ELF-1 (cell line): ENCODE measurements around the gene KRTAP10-3.
"Not testable (repeated sequence)": the region's sequence is repeated elsewhere in the genome, so short reads cannot be mapped to it uniquely, and the experiment has no call there.

ENCODE experiments used
- DNase-seq: peaks from one replicate; pipeline ENCODE4 v3.0.0-alpha.2; 2016; ENCODE audit warnings: low read depth, low spot score

The KRTAP10-3 gene

DNA sequence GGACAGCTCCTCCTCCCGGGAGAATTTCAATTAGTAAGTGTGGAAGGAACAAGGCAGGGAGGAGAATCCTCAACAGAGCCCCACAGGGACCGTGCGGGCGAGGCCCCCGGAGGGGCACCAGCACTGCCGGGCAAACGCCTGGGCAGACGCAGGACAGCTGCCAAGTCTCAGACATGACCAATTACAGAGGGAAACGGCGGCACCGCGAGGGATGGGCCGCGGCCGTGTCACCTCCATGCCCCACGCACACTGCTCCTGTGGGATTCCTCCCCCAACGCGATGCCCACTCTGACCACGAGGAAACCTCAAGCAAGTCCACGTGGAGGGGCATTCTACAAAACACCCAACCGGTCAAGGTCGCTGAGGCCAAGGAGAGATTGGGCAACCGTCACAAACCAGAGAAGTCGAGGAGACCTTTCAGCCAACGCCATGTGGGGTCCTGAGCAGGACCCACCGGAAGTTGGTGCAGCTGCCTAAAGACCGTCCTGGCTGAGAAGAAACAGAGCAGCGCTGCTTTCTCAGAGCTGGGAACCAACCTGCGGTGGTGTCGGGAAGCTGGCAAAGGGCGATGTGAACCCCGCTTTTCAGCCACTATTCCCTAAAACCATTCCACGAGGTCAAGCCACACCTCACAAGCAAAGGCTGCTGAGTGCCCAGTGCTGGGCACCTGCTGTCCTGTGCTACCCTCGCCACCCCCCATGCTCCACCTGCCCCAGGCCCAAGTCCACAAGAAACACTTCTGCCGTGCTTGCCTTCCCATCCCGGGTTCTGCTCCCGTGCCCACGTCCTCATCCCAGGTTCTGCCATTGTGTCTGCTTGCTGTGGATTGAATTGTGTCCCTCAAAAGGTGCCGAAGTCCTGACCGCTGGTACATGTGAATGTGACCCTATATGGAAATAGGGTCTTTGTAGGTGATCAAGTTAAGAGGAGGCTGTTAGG is 13.5 kb upstream of the KRTAP10-3 start:
- DNase-seq: no peak

DNA sequence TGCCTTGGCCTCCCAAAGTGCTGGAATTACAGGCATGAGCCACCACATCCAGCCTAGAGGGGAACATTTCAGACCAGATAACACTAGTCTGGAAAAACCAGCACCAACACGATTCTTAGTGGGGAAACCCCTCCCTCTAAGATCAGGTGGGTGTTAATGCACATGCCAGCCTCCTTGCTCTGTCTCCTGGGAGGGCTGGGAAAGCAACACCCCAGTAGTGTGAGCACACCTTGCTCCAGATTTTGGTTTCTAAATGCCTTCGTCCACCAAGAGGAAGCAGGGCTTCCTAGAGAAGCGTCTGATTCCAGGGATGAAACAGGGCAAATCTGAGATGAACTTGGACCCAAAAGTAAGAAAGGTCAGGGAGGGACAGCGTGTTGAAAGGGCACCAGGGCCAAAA is 12.7 kb upstream of the KRTAP10-3 start:
- DNase-seq: no peak

DNA sequence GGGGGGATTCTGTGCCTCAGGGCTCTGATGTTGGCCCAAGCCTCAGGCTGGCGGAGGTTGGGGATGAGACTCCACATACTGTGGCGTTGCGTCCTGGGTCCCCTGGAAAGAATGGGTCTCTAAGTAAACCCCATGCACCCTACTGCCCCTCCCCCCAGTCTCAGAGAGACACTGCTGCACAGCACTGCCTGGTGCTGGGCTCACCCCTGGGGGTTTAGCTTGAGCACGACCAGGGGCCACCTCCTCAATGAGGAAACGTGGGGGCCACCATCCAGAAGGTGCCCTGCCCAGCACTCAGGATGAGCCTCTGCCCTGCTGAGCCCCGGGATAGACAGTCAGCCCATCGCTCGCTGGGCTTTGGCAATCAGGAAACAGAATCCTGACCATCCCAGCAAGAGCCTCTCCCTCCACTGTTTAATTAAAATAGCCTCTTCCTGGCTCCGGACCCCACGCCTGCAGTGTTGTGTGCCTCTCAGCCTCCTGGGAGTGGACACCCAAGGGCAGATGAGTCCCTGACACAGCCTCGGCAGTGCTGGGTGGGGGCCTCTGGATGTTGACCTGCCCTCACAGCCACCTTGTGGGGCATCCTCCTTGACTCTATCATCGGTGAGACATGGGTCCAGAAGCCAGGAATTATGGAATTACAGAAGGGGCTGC is 11.4 kb upstream of the KRTAP10-3 start:
- DNase-seq: no peak

DNA sequence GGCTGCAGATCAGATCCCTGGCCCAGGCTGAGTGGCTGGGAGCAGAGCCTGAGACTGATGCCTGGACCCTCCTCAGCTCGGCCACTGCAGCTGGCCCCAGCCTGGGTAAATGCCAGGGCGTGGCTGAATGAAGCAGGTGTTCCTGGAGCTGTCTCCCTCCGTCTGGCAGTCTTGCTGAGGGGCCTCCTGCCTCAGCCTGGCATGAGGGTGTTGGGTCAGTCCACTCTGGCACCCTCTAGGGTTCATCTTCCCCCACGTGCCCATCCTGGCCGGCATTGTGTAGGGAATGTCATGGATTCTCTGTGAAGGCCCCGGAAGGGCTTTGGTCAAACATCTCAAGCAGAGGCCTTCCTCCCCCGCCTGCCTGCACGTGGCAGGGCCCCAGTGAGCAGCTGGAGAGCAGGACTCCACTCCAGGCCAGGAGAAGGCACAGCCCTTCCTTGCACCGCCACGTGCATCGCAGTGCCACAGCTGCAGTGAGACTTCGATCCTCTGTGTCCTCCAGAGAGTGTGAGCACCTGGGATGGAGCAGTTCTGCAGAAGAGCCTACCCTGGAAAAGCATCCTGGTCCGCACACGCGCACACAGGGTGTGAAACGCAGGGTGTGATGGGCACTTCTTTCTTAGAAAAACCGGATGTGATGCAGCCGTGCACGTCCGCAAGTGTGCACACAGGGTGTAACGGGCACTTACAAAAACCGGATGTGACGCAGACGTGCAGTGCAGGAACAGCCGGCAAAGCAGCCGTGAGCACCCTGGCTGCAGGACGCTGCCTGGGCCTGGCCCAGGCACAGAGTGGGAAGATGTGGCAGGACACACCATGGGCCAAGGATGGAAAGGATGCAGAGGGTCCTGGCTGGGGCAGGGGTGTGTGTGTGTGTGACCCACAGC is 10.3 kb upstream of the KRTAP10-3 start:
- no peak for DNase-seq

DNA sequence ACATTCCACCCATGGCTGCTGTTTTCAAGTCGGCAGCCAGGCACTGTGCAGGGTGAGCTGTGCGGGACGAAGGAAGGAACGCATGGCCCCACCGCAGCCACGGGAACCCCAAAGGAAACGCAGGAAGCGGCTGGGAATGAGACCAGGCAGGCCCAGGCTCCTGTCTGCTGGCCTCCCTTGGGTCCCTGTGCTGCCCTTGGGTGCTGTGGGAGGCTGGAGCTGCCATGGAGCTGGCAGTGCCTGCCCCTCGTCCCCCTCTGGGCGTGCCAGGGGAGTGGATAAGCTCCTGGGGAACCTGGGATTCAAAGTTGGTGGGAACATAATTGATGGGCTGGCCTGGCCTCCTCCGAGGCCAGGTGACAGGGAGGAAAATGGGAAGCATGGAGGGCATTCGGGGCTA is 9.7 kb upstream of the KRTAP10-3 start:
- no peak for DNase-seq

DNA sequence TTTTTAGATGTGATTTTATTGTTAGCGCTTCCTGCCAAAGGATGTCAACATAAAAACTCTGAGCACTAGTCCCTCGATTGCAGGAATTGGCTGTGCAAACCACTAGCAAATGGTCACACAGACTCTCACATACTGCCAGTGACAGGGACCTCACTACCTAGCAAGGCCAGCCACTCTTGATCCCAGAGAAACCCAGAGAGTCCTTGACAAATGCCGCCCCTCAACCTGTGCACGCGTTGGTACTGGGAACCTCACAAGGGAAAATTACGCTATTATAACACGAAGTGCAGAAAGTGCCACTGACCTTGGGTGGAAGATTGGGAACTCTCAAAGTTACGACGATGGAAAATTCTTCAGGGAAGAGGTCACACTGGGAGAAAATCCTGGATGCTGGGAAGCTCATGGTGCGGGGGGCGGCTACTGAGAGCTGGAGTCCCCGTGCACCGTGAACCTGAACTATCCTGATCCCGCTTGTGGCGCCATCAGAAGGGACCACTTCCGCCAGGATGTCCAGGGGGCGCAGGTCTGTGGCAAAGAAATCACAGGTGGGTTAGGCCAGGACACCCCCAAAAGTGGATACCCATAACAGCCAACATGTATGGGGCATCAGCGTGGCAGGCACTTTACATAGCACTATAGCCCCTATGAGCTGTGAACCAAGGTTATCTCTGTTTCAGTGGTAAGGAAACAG is 9.0 kb upstream of the KRTAP10-3 start:
- DNase-seq: no peak

DNA sequence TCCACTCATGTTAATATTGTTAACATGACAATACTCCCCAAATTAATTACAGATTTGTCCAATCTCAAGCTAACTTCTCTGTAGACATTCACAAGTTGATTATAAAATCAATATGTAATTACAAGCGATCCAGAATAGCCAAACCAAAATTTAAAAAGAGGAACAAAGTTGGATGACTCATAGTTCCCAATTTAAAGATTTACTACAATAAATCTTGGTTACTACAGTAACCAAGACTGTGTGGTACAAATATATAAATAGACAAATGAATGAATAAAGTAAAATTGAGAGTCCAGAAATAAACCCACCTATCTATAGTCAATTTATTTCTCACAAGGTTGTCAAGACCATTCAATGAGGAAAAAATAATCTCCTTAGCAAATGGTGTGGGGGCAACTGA is 7.8 kb upstream of the KRTAP10-3 start:
- no peak for DNase-seq

DNA sequence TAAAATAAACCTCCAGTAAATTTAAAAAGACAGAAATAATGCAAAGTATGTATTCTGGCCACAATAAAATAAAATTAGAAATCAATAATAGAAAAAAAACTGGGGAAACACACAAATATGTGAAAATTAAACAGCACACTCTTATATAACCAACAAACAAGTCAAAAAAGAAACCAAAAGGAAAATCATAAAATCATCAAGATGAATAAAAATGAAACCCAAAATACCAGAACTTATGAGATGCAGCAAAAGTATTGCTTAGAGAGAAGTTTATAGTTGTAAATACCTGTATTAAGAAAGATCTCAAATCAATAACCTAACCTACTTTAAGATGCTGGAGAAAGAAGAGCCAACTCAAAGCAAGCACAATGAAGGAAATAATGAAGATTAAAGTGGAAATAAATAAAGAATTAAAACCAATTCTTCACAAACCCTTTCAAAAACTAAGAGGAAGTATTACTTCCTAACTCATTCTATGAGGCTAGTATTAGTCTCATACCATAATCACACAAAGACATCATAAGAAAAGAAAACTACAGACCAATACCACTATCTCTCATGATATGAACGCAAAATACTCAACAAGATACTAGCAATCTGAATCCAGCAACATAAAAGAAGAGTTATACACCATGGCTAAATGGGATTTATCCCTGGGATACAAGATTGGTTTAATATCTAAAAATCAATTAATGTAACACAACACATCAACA is 6.4 kb upstream of the KRTAP10-3 start:
- no peak for DNase-seq

DNA sequence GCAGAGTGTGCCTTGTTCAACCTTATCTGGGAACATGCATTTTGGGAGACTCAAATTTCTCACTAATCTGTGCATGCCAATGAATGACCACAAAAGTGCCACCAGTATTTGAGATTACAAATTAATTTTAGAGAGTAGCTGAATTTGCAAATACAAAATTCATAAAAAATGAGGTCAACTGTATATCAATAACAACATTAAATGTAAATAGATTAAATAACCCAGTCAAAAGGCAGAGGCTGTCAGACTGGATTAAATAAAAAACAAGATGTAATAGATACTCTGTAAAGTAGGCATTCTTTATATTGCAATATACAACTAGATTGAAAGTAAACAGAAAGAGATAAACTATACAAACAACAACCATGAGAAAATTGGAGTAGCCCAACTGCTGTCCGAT is 5.5 kb upstream of the KRTAP10-3 start:
- no peak for DNase-seq

DNA sequence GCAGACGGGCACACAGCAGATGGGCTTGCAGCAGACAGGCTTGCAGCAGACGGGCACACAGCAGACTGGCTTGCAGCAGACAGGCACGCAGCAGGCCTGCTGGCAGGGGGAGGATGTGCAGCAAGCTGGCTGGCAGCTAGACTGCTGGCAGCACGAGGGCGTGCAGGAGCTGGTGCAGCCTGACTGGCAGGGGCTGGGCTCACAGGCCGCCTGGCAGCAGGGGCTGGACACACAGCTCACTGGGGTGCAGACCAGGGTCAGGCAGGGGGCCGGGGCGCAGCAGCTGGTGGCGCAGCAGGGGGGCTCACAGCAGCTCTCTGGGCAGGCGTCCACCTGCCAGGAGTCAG is 293 bp downstream of the KRTAP10-3 start:
- DNase-seq: not testable (repeated sequence)

DNA sequence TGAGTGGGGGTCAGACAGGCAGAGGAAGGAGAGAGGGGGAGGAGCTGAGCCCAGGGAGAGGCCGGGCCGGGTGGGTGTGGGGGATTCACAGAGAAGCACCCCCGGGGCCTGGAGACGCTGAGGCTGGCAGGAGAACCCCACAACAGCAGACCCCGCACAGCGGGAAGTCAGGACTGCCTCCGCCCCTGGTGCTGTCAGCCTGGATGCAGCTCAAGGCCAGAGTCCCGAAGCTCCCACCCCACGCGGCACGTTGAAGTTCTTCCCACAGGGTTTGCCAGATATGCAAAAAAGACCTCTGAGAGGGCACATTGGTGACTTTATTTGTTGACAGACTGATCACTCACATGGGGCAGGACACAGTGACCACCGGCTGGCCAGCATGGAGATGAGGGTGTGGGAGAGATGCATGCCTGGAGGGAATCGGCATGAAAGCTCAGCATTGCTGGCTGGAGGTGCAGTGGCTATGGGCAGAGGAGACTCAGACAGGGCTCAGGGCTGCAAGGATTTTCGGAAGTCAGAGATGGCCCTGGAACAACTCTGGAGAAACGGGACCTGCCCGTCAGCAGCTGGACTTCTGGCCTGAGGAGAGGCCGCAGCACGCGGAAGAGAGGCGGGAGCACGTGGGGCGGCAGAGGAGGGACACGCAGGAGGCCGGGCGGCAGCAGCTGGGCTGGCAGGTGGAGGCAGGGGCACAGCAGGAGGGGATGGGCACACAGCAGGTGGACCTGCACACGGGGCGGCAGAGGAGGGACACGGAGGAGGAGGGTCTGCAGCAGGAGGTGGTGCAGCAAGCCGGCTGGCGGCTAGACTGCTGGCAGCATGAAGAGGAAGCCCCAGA is 885 bp downstream of the KRTAP10-3 start:
- peak; percentile 34 for DNase-seq

DNA sequence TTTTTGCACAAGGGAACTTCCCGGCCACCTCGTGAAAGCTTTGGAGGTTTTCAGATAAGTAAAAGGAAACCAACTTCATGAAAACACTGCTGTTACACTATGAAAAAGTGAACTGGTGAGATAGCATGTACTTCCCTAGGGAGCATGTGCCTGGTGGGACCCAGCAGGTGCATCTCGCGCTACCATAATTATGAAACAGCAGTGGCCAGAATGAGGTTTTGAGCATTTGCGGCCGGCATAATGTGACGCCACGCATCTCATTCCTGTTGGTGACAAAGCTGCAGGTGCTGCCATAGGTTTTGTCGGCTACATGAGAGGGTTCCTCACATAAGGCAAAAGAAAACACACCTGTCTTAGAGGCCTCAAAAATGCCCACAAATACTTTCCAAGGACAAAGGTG is 1.7 kb downstream of the KRTAP10-3 start:
- no peak for DNase-seq

DNA sequence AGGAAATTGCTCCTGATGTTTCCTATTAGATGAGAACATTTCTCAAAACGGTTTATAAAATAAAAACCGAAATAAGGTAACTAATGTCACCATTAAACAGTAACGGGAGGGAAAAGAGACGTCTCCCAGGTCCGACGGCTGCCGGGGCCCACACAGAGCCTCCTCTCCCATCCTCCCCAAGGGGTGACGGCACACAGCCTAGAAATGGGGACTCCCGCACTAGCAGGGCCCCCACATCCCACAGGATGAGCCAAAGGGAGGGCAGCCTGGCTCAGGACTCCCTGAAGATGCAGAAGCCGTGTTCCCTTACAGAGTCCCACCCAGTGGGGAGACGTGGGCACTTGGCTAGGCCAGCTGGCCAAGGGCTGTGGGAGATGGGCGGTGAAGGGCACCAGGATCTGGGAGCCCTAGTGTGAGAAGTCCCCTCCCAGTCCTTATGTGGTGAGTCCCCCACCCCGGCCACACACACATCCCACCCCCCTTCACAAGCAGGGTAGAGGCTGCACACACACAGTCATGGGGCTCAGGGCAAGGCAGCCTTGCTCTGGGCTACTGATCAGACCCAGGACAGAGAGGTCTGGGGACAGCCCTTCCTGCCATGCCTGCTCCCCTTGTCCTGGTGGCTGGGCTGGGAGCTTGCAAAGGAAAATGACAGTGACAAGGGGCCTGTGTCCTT is 3.3 kb downstream of the KRTAP10-3 start:
- no peak for DNase-seq

DNA sequence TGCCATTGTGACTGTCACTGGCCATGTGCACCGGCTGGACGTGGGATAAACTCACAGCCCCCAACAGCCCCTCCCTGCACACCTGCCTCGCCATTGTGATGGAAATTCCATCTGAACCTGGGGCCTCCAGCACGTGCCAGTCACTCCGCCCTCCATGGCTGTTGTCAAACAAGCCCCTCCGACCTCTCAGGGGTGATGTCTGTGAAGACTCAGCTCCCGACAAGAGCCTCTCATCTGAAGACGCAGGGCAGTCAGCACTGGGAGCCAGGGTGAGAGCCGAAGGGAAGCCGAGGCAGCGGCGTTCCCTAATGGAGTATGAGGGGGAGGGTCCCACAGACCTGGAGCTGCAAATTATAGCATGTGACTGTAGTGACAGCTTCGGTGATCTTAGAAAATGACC is 5.9 kb downstream of the KRTAP10-3 start:
- peak; percentile 38 for DNase-seq

DNA sequence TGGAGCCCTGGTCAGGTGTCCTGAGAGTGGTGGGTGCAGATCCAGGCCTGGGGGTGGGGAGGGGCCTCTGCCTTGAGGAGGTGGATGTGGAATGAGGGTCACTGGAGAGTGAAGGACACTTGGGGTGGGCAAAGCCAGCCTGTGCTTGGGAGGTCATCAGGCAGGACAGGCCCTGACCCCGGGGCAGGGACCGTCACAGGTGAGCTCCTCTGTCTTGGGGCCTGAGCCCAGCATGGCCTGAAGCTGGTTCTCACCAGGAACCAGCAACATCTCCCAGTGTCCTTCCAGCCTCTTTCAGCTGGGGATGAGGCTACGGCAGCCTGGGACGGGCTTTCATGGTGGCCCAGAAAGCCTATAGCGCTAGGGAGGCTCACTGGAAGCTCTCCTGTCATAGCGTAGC is 6.5 kb downstream of the KRTAP10-3 start:
- DNase-seq: no peak

DNA sequence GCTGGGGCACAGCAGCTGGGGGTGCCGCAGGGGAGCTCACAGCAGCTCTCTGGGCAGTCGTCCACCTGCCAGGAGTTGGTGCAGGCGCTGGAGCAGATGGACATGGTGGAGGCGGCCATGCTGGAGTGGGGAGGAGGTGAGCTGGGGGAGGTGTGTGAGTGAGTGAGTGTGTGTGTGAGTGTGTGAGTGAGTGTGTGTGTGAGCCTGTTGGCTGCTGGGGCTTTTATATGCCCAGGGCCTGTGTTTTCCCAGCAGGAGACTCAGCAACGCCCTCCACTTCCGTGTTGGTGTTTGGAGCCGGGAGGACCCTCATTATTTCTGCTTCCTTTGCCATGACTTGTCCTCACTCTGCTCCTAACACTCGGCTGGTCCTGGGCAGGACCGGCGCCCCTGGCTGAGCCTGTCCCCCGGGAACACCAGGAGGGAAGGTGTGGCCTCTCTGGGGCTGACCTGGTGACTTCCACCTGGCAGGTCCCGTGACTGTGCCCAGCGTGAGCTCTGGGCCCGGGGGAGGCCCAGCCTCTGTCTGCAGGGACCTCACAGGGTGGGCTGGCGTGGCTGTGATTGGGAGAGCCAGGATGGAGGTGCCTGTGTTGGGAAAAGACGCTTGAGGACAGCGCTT is 7.1 kb downstream of the KRTAP10-3 start, which contains the start of gene KRTAP10-2:
TSS of gene KRTAP10-2 (minus strand) at position 166 of the 622 bp plus-strand sequence. CDS start at position 119, 47 bp downstream.
- peak; percentile 19 for DNase-seq

DNA sequence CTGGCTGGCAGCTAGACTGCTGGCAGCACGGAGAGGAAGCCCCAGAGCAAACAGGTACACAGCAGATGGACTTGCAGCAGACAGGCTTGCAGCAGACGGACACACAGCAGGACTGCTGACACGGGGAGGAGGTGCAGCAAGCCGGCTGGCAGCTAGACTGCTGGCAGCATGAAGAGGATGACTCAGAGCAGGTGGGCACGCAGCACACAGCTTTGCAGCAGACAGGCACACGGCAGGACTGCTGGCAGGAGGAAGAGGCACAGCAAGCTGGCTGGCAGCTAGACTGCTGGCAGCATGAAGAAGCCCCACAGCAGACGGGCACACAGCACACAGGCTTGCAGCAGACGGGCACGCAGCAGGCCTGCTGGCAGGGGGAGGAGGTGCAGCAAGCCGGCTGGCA is 7.8 kb downstream of the KRTAP10-3 start:
- DNase-seq: no peak

DNA sequence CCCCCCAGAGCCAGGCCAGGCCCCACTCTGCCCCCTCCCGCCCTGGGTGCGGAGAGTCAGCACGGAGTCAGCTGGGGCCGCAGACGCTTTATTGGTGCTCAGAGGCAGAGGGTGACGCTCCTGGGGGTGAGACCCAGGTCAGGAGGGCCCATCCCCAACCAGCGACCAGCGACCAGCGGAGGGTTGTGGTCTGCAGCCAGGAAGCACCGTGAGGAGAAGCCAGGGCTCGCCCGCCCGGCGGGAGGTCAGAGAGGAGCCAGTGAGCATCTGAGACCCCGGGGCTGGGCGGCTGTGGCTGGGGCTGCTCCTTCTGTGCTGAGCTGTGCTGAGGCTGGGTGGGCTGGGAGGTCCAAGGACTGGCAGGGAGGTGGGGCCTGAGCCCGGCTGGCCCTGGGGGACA is 8.3 kb downstream of the KRTAP10-3 start:
- DNase-seq: peak; percentile 41
